Stimulated activated naive B cell treated with anti-CD40 and anti-IgM and Interleukin-4, amounts not matched to agents 10 μg/mL and 1 μg/mL and 100 μg/mL, for 72 hours (primary cell): ENCODE measurements around the gene SPSB2.

ENCODE experiments used
- ATAC-seq, 2 donors: fragments of 150-1000 bp; cut with Tn5 transposase; replicated peaks; 2 replicates each; pipeline ENCODE4 v1.10.0; 2021; ENCODE audit warnings: moderate library complexity in 1 of 2
- DNase-seq: peaks from one replicate; pipeline ENCODE4 v3.0.0; 2021
- H3K27ac Mint-ChIP-seq: one replicate; pipeline ENCODE4 v1.8.0; 2022; ENCODE audit warnings: mild to moderate bottlenecking, mixed read lengths
- H3K27me3 Mint-ChIP-seq, 2 donors: one replicate each; pipeline ENCODE4 v1.8.0; 2022; ENCODE audit warnings: mixed read lengths in 2 of 2
- H3K36me3 Mint-ChIP-seq, 2 donors: one replicate each; pipeline ENCODE4 v1.8.0; 2022; ENCODE audit warnings: mixed read lengths in 2 of 2, mild to moderate bottlenecking in 1 of 2
- H3K4me1 Mint-ChIP-seq, 2 donors: one replicate each; pipeline ENCODE4 v1.8.0; 2022; ENCODE audit warnings: mixed read lengths in 2 of 2, mild to moderate bottlenecking in 1 of 2
- H3K4me3 Mint-ChIP-seq, 2 donors: one replicate each; pipeline ENCODE4 v1.8.0; 2022; ENCODE audit warnings: mild to moderate bottlenecking in 2 of 2, mixed read lengths in 2 of 2, moderate library complexity in 1 of 2
- H3K9me3 Mint-ChIP-seq, 2 donors: one replicate each; pipeline ENCODE4 v1.8.0; 2022; ENCODE audit warnings: mixed read lengths in 2 of 2, mild to moderate bottlenecking in 1 of 2

SPSB2 gene, protein sequence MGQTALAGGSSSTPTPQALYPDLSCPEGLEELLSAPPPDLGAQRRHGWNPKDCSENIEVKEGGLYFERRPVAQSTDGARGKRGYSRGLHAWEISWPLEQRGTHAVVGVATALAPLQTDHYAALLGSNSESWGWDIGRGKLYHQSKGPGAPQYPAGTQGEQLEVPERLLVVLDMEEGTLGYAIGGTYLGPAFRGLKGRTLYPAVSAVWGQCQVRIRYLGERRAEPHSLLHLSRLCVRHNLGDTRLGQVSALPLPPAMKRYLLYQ

GRCh38 chr12:6873094-6874014 is at the start of gene SPSB2:
TSS of gene SPSB2 (minus strand) at chr12:6873303. CDS start at chr12:6872901, 402 bp downstream.
- H3K27ac Mint-ChIP-seq: peak within 1 kb of the TSS; percentile 97
- ATAC-seq (peak; percentile 84 to 87), DNase-seq (peak; percentile 98)
- peaks cover 50 to 51% of the 10 kb centered on the region in 2 donors for H3K36me3 Mint-ChIP-seq
- H3K4me1 Mint-ChIP-seq: peaks cover 42 to 56% of the 10 kb centered on the region in 2 donors
- H3K27me3 Mint-ChIP-seq: no peaks in the 10 kb centered on the region
- H3K9me3 Mint-ChIP-seq: no peaks in the 10 kb centered on the region
- H3K4me3 Mint-ChIP-seq: peak within 1 kb of the TSS; percentile 89 to 100

- peak overlapping the region; percentile 4 to 32 for H3K4me3 Mint-ChIP-seq
- ATAC-seq (peak; percentile 50 to 52), DNase-seq (no peak)
- H3K36me3 Mint-ChIP-seq: peaks cover 8 to 25% of the 10 kb centered on the region in 2 donors
- peak overlapping the region; percentile 84 for H3K27ac Mint-ChIP-seq
- H3K4me1 Mint-ChIP-seq: peaks cover 54 to 68% of the 10 kb centered on the region in 2 donors
- H3K27me3 Mint-ChIP-seq: no peaks in the 10 kb centered on the region
- no peaks in the 10 kb centered on the region for H3K9me3 Mint-ChIP-seq
Measured at GRCh38 chr12:6921996-6922946, 49.2 kb upstream of the SPSB2 start.

- peak overlapping the region; percentile 84 for H3K27ac Mint-ChIP-seq
- no peak for ATAC-seq
Measured at GRCh38 chr12:6921539-6921938, 48.4 kb upstream of the SPSB2 start.

DNA sequence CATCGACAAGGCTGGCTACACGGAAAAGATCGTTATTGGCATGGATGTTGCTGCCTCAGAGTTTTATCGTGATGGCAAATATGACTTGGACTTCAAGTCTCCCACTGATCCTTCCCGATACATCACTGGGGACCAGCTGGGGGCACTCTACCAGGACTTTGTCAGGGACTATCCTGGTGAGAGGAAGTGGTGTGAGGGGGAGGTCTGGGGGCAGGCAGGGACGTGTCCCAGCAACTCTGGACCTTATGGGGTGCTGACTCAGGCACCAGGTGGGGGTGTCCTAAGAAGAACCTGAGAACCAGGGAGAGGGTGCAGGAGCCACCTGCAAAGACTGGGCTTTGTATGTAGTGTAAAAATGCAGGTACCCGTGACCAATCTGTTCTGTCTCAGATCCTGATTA is 46.5 kb upstream of the SPSB2 start:
- no peak overlapping the region for H3K4me3 Mint-ChIP-seq

More at GRCh38 chr12:6921539-6921938, 48.4 kb upstream of the SPSB2 start:
- DNase-seq: no peak
- Mint-ChIP-seq H3K4me3 (peak overlapping the region in 1 of 2 donors; percentile 4), H3K4me1 (peaks cover 47 to 61% of the 10 kb centered on the region in 2 donors), H3K9me3 (no peaks in the 10 kb centered on the region), H3K27me3 (no peaks in the 10 kb centered on the region), H3K36me3 (peaks cover 8 to 28% of the 10 kb centered on the region in 2 donors)

GRCh38 chr12:6917491-6918231 is 44.6 kb upstream of the SPSB2 start:
- no peaks in the 10 kb centered on the region for H3K9me3 Mint-ChIP-seq
- ATAC-seq: no peak

More for the DNA sequence above, 46.5 kb upstream of the SPSB2 start:
- ATAC-seq (no peak), DNase-seq (no peak)
- Mint-ChIP-seq H3K4me1 (peaks cover 49 to 56% of the 10 kb centered on the region in 2 donors), H3K9me3 (no peaks in the 10 kb centered on the region), H3K36me3 (peaks cover 12 to 31% of the 10 kb centered on the region in 2 donors), H3K27ac (no peak overlapping the region), H3K27me3 (no peaks in the 10 kb centered on the region)

DNA sequence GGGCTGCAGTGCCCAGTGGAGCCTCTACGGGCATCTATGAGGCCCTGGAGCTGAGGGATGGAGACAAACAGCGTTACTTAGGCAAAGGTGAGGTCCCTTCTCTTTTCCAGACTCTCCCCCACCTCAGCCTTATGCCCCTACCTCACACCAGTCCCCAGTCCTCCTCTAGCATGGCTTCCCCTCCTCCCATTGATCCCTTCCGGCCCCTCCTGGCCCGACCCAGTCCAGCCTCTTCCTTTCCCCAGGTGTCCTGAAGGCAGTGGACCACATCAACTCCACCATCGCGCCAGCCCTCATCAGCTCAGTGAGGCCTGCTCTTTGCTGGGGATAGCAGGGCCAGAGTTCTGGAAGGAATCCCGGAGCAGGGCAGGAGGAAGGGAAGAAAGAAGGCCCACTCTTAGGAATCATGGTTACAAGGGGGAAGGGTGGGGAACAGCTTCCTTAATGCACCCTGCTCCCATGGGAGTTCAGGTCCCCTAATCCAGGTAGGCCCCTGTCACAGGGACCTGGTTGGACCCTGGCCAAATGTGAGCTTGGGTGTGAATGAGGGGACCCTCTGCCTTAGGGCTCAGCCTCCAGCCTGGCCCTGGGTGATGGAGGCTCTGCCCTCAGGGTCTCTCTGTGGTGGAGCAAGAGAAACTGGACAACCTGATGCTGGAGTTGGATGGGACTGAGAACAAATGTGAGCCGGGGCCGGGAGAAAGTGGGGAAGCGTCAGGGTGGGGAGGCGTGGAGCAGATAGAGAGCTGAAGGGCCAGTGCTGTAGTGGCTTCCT is 43.5 kb upstream of the SPSB2 start:
- no peak overlapping the region for H3K4me3 Mint-ChIP-seq
- H3K27me3 Mint-ChIP-seq: peaks cover 7 to 10% of the 10 kb centered on the region in 2 donors
- no peak for ATAC-seq
- no peak for DNase-seq
- peaks cover 9 to 22% of the 10 kb centered on the region in 2 donors for H3K36me3 Mint-ChIP-seq
- H3K4me1 Mint-ChIP-seq: peaks cover 26 to 30% of the 10 kb centered on the region in 2 donors
- no peaks in the 10 kb centered on the region for H3K9me3 Mint-ChIP-seq
- no peak overlapping the region for H3K27ac Mint-ChIP-seq

More at GRCh38 chr12:6917491-6918231, 44.6 kb upstream of the SPSB2 start:
- peaks cover 37 to 41% of the 10 kb centered on the region in 2 donors for H3K4me1 Mint-ChIP-seq
- H3K27me3 Mint-ChIP-seq: peaks cover 4 to 8% of the 10 kb centered on the region in 2 donors
- H3K4me3 Mint-ChIP-seq: no peak overlapping the region
- DNase-seq: no peak
- peak overlapping the region; percentile 73 for H3K27ac Mint-ChIP-seq
- H3K36me3 Mint-ChIP-seq: peaks cover 9 to 26% of the 10 kb centered on the region in 2 donors

DNA sequence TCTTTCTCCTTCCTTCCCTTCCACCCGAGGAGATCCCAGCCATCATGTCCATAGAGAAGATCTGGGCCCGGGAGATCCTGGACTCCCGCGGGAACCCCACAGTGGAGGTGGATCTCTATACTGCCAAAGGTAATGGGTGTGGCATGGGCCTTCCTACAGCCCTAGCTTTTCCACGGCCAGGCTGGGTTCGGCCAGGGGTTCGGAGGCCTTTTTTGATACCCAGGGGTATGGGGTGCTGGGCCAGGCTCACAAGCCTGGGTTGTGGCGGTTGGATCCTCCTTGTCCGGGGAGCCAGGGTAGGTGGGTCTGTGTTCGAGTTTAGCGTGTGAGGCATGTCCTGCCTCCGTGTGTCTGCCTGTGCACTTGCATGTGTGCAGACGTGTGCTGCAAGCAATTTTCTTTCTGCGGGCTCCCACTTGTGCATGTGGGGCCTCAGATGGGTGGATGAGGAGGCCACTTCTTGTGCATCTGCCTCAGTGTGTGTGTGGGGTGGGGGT is 42.7 kb upstream of the SPSB2 start:
- no peak for ATAC-seq
- Mint-ChIP-seq H3K27ac (peak overlapping the region; percentile 0), H3K4me1 (peaks cover 21 to 27% of the 10 kb centered on the region in 2 donors)

DNA sequence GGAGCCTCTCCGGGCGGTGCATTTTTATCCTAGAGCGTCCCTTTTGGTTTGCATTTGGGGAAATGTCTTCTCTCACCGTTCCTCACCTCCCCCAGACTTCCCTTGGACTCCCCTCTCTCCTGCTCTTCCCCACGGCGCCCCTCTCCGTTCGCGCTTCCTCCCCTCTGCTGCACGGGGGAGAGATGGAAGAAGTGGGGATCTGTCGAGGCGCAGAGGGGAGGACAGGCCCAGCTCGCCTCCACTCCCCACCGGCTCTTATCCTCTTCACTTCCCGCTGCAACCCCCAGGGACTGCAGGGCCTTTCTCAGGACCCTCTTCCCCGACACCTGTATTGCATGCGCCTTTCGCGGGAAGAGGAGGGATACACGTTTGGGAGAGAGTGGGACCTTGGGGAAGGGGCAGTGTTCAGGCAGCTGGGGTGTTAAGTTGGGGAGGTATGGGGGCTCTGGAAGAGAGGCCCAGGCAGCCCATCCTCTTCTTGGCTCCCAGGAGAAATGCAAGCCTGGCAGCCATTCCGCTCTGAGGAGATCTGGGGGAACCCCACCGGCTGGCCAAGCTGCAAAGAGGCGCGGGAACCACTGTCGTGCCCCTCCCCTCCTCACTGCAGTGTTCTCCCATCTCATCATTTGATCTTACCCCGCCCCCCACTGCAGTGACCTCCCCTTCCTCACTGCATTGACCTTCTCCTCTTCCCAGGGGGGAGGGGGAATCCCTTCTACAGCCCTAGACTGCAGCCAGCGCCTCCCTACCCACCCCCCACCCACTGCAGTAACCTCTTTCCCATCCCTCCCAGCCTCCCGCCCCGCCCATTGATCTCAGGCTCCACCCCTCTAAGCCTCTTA is 42.1 kb upstream of the SPSB2 start:
- no peaks in the 10 kb centered on the region for H3K9me3 Mint-ChIP-seq
- H3K27me3 Mint-ChIP-seq: peaks cover 7 to 10% of the 10 kb centered on the region in 2 donors
- peaks cover 21 to 27% of the 10 kb centered on the region in 2 donors for H3K4me1 Mint-ChIP-seq
- H3K4me3 Mint-ChIP-seq: peak overlapping the region; percentile 91 to 92
- peaks cover 9 to 21% of the 10 kb centered on the region in 2 donors for H3K36me3 Mint-ChIP-seq
- H3K27ac Mint-ChIP-seq: peak overlapping the region; percentile 93
- ATAC-seq: peak; percentile 12 to 23
- DNase-seq: no peak

More for the DNA sequence above, 42.7 kb upstream of the SPSB2 start:
- peak overlapping the region; percentile 91 to 92 for H3K4me3 Mint-ChIP-seq
- peaks cover 7 to 10% of the 10 kb centered on the region in 2 donors for H3K27me3 Mint-ChIP-seq
- H3K36me3 Mint-ChIP-seq: peaks cover 9 to 22% of the 10 kb centered on the region in 2 donors
- DNase-seq: no peak
- H3K9me3 Mint-ChIP-seq: no peaks in the 10 kb centered on the region

DNA sequence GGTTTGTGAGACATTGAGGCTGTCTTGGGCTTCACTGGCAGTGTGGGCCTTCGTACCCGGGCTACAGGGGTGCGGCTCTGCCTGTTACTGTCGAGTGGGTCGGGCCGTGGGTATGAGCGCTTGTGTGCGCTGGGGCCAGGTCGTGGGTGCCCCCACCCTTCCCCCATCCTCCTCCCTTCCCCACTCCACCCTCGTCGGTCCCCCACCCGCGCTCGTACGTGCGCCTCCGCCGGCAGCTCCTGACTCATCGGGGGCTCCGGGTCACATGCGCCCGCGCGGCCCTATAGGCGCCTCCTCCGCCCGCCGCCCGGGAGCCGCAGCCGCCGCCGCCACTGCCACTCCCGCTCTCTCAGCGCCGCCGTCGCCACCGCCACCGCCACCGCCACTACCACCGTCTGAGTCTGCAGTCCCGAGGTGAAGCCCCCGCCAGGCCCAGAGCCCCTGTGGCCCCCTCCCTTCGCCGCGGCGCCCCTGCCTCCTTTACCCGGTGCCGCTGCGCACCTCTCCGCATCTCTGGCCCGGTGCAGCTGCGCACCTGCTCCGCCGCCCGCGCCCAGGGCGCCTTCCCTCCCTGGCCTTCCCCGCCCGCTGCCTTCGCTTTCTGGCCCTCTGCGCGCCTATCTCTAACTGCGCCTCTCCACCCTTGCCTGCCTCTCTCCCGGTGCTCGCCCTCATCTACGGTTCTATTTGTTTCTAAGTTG is 41.3 kb upstream of the SPSB2 start, which contains the start of gene ENO2:
ENO2 (plus strand) TSS at position 335 of the 701 bp plus-strand sequence. CDS start 1,253 bp downstream, outside the sequence.
- peak within 1 kb of the TSS; percentile 91 to 92 for H3K4me3 Mint-ChIP-seq
- DNase-seq (peak; percentile 51), ATAC-seq (peak; percentile 88)
- H3K27me3 Mint-ChIP-seq: peaks cover 7 to 10% of the 10 kb centered on the region in 2 donors
- H3K4me1 Mint-ChIP-seq: peaks cover 15 to 20% of the 10 kb centered on the region in 2 donors
- peaks cover 4 to 14% of the 10 kb centered on the region in 2 donors for H3K36me3 Mint-ChIP-seq
- H3K27ac Mint-ChIP-seq: peak within 1 kb of the TSS; percentile 93
- H3K9me3 Mint-ChIP-seq: no peaks in the 10 kb centered on the region

GRCh38 chr12:6912164-6912935 is 39.2 kb upstream of the SPSB2 start:
- DNase-seq: no peak

More at GRCh38 chr12:6912164-6912935, 39.2 kb upstream of the SPSB2 start:
- H3K36me3 Mint-ChIP-seq: peaks cover 4 to 8% of the 10 kb centered on the region in 2 donors
- no peak for ATAC-seq
- H3K4me1 Mint-ChIP-seq: peaks cover 13 to 18% of the 10 kb centered on the region in 2 donors
- no peak overlapping the region for H3K27ac Mint-ChIP-seq
- H3K4me3 Mint-ChIP-seq: peak overlapping the region in 1 of 2 donors; percentile 68
- no peaks in the 10 kb centered on the region for H3K9me3 Mint-ChIP-seq
- peaks cover 7 to 10% of the 10 kb centered on the region in 2 donors for H3K27me3 Mint-ChIP-seq
